ENCODE results near the gene ARRDC2.

- TF ChIP-seq CTCF (IDR thresholded peaks at IDR 0.05) (no peak), POLR2A (IDR thresholded peaks at IDR 0.05) (no peak), EP300 (IDR thresholded peaks at IDR 0.05) (no peak)
These were observed 9.2 kb upstream of the ARRDC2 start for GRCh38 chr19:17998827-17999150.
